ENCODE data around the gene OTUB1. TPM values are rescaled to one million over a fixed set of nuclear protein-coding genes. Genes with fewer than 3 reads are reported as not detected.
A peak's percentile ranks its signal among the peaks of the same experiment; 100 is the strongest.

OTUB1 gene
- total RNA-seq, 3 donors from 2014 or later (not counting 1 experiment from before 2014, with no cell fraction given): 73.6 to 88.9 (median 82.4) TPM

- H3K27ac ChIP-seq (ENCODE audit: low read length): peak within 1 kb of the TSS; percentile 92
- peaks cover 23% of the 10 kb centered on the region for H3K4me1 ChIP-seq (ENCODE audit: control insufficient read depth, insufficient read depth, low read length)
- Mint-ChIP-seq H3K27ac (peak within 1 kb of the TSS; percentile 94 to 96), H3K4me3 (peak within 1 kb of the TSS; percentile 99), H3K9me3 (no peaks in the 10 kb centered on the region), H3K4me1 (peaks cover 11 to 22% of the 10 kb centered on the region in 2 donors), H3K27me3 (ENCODE audit: low read depth in 2 of 2) (no peaks in the 10 kb centered on the region), H3K36me3 (no peaks in the 10 kb centered on the region)
- peak; percentile 89 to 99 for DNase-seq
- H3K27me3 ChIP-seq (ENCODE audit: control insufficient read depth, insufficient read depth, low read length): peaks cover 4% of the 10 kb centered on the region
- WGBS (ENCODE audit: insufficient coverage): under 1% methylated on average over 64 of the region's 67 CpGs
- ATAC-seq: peak; percentile 98 to 99 (median 98)
- TF ChIP-seq CTCF (IDR thresholded peaks at IDR 0.05): no peak
- H3K4me3 ChIP-seq (ENCODE audit: low read length): peak within 1 kb of the TSS; percentile 99
- no peaks in the 10 kb centered on the region for H3K9me3 ChIP-seq (ENCODE audit: control insufficient read depth, insufficient read depth, low read length)
- intact Hi-C loops (cut with micrococcal nuclease): no loop called here
- peaks cover 3% of the 10 kb centered on the region for H3K36me3 ChIP-seq (ENCODE audit: control insufficient read depth, insufficient read depth, low read length)
Observed at GRCh38 chr11:63974259-63975143, 11.7 kb upstream of the OTUB1 start, which contains the start of gene COX8A. Gene COX8A, plus strand, starts transcription at chr11:63974620. Its CDS starts 61 bp downstream, at chr11:63974681.

GRCh38 chr11:63978551-63979239 lies 7.5 kb upstream of the OTUB1 start:
- H3K9me3 Mint-ChIP-seq: no peaks in the 10 kb centered on the region
- H3K4me3 Mint-ChIP-seq: peak overlapping the region; percentile 7
- no peaks in the 10 kb centered on the region for H3K27me3 Mint-ChIP-seq (ENCODE audit: low read depth in 2 of 2)
- Histone ChIP-seq H3K4me3 (ENCODE audit: low read length) (no peak overlapping the region), H3K4me1 (ENCODE audit: control insufficient read depth, insufficient read depth, low read length) (peaks cover 30% of the 10 kb centered on the region), H3K36me3 (ENCODE audit: control insufficient read depth, insufficient read depth, low read length) (peaks cover 3% of the 10 kb centered on the region), H3K9me3 (ENCODE audit: control insufficient read depth, insufficient read depth, low read length) (no peaks in the 10 kb centered on the region), H3K27me3 (ENCODE audit: control insufficient read depth, insufficient read depth, low read length) (no peaks in the 10 kb centered on the region), H3K27ac (ENCODE audit: low read length) (no peak overlapping the region)
- 93% methylated on average over 10 of the region's 10 CpGs for WGBS (ENCODE audit: insufficient coverage)
- ATAC-seq (no peak), DNase-seq (no peak)
- no peaks in the 10 kb centered on the region for H3K36me3 Mint-ChIP-seq
- peaks cover 11 to 22% of the 10 kb centered on the region in 2 donors for H3K4me1 Mint-ChIP-seq
- H3K27ac Mint-ChIP-seq: peak overlapping the region; percentile 16 to 43
- no peak for TF ChIP-seq CTCF (IDR thresholded peaks at IDR 0.05)
- intact Hi-C loops (cut with micrococcal nuclease): no loop called here

GRCh38 chr11:63979426-63979825 lies 6.8 kb upstream of the OTUB1 start:
- TF ChIP-seq CTCF (IDR thresholded peaks at IDR 0.05): no peak
- Histone ChIP-seq H3K9me3 (ENCODE audit: control insufficient read depth, insufficient read depth, low read length) (no peaks in the 10 kb centered on the region), H3K27me3 (ENCODE audit: control insufficient read depth, insufficient read depth, low read length) (no peaks in the 10 kb centered on the region), H3K27ac (ENCODE audit: low read length) (no peak overlapping the region), H3K4me3 (ENCODE audit: low read length) (no peak overlapping the region), H3K36me3 (ENCODE audit: control insufficient read depth, insufficient read depth, low read length) (peaks cover 3% of the 10 kb centered on the region), H3K4me1 (ENCODE audit: control insufficient read depth, insufficient read depth, low read length) (peaks cover 25% of the 10 kb centered on the region)
- DNase-seq: no peak
- H3K27me3 Mint-ChIP-seq (ENCODE audit: low read depth in 2 of 2): no peaks in the 10 kb centered on the region
- no peak for ATAC-seq
- peaks cover 11 to 19% of the 10 kb centered on the region in 2 donors for H3K4me1 Mint-ChIP-seq
- no peak overlapping the region for H3K27ac Mint-ChIP-seq
- H3K36me3 Mint-ChIP-seq: no peaks in the 10 kb centered on the region
- intact Hi-C loops (cut with micrococcal nuclease): no loop called here
- 80% methylated on average over 5 of the region's 5 CpGs for WGBS (ENCODE audit: insufficient coverage)
- H3K4me3 Mint-ChIP-seq: peak overlapping the region; percentile 9
- H3K9me3 Mint-ChIP-seq: no peaks in the 10 kb centered on the region

Data from natural killer cell (primary cell).